ENCODE measurements around the gene FBXL20.

- no peak for TF ChIP-seq CTCF (IDR thresholded peaks at IDR 0.05)
- no peak for TF ChIP-seq POLR2A (IDR thresholded peaks at IDR 0.05)
- no peak for TF ChIP-seq POLR2AphosphoS5 (IDR thresholded peaks at IDR 0.05)
These were observed 187.6 kb downstream of the FBXL20 start for GRCh38 chr17:39213852-39214251.

All from prostate gland (tissue), 2 donors.